ENCODE measurements around the gene TMCO2.

DNA sequence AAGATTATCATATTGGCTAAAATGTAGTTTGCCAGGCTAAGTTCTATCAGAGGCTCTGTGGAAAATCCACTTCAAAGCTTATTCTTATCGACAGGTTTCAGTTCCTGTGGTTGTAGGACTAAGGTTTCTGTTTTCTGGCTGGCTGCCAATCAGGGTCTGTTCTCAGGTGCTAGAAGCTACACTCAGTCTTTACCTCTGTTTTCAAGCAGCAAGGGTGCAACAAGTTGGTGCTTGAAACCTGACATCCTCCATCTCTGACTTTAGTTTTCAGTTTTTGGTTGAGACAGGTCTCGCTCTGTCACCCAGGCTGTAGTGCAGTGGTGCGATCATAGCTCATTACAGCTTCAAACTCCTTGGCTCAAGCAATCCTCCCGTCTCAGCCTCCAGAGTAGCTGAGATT is 15.3 kb upstream of the TMCO2 start:
- TF ChIP-seq CTCF (conservative IDR thresholded peaks at IDR 0.05 in 1 of 2, IDR thresholded peaks at IDR 0.05 in 1 of 2; ENCODE audit: extremely low read depth in 1 of 2, insufficient read depth in 1 of 2, low read depth in 1 of 2, low read length in 2 of 2) (no peak), EZH2 (IDR thresholded peaks at IDR 0.05; ENCODE audit: borderline replicate concordance, low read length) (no peak)

Data from mammary epithelial cell (primary cell).